Adrenal gland (tissue), 12 donors: ENCODE data around the gene KIF21B. TPM values are rescaled to one million over a fixed set of nuclear protein-coding genes. Genes with fewer than 3 reads are reported as not detected.

Experiments
- DNase-seq, 7 donors: peaks; one replicate each; pipeline ENCODE4 v3.0.0-alpha.2; 2019 to 2020
- H3K27ac ChIP-seq, 5 donors: fragments of 200-600 bp; sonication (generic) in 4 of 5; 1 replicate in 3 of 5; 2 replicates in 2 of 5; pipeline versions ENCODE4 v1.5.1 to v1.8.0; 2016 to 2020; ENCODE audit warnings: mild to moderate bottlenecking in 1 of 5
- H3K27me3 ChIP-seq: fragments of 200-600 bp; 2 replicates; pipeline ENCODE4 v1.8.0; 2021
- H3K36me3 ChIP-seq, 2 donors: fragments of 200-600 bp; replicated peaks in 1 of 2; 1 replicate in 1 of 2; 2 replicates in 1 of 2; pipeline versions ENCODE4 v1.5.1 to v1.8.0; 2018 to 2022
- H3K4me1 ChIP-seq, 2 donors: fragments of 200-600 bp; replicated peaks in 1 of 2; 1 replicate in 1 of 2; 2 replicates in 1 of 2; pipeline versions ENCODE4 v1.5.1 to v1.8.0; 2018 to 2021
- H3K4me3 ChIP-seq, 4 donors: fragments of 200-600 bp; sonication (generic) in 3 of 4; one replicate each; pipeline ENCODE4 v1.5.1; 2016 to 2018
- H3K9me3 ChIP-seq, 3 donors: fragments of 200-600 bp; sonication (generic) in 1 of 3; replicated peaks in 1 of 3; 1 replicate in 2 of 3; 2 replicates in 1 of 3; pipeline versions ENCODE4 v1.5.1 to v1.8.0; 2016 to 2021
- CTCF ChIP-seq, 6 experiments: fragments of 450-650 bp in 4 of 6; fragments of 200-600 bp in 2 of 6; sonication (generic) in 1 of 6; IDR thresholded peaks; 1 replicate in 5 of 6; 2 replicates in 1 of 6; pipeline versions ENCODE4 v1.5.1 to v1.8.0; 2016 to 2021; ENCODE audit warnings: antibody characterized with exemption in 6 of 6, mild to moderate bottlenecking in 2 of 6, moderate library complexity in 1 of 6
- POLR2A ChIP-seq, 2 donors: fragments of 450-650 bp; IDR thresholded peaks; one replicate each; pipeline ENCODE4 v1.6.1; 2017; ENCODE audit warnings: antibody characterized with exemption in 2 of 2, mild to moderate bottlenecking in 2 of 2, moderate library complexity in 1 of 2
- WGBS, 4 donors: extraction: QIAGEN DNeasy Blood & Tissue Kit in 2 of 4; methylation state at CpG; one replicate each; pipeline versions ENCODE4 v1.1.5 to v1.1.7; 2013 to 2017; 5-methylcytosine and 5-hydroxymethylcytosine counted together
- intact Hi-C, 2 donors: fragments of 100-400 bp; cut with DNase I; formaldehyde crosslinking; loops; one replicate each; pipeline versions ENCODE4 v1.14.1 to v1.15.0; 2022 to 2023
- polyA plus RNA-seq, 3 donors: library from polyadenylated mRNA; stranded (reverse); fragments of 200-250 nt in 2 of 3; fragments of 350-450 nt in 1 of 3; fragmentation: Illumina TruSeq in 1 of 3; extraction: RNeasy Lipid Tissue Mini Kit (QIAGEN cat#74804) in 1 of 3; gene quantifications; one replicate each; pipeline ENCODE4 v1.2.3, GENCODE V29; 2013 to 2014
- total RNA-seq, 9 donors: library from RNA; depleted of rRNA in 4 of 9; stranded (reverse); fragments of >200 nt in 4 of 9; fragments of 120-200 nt in 1 of 9; fragmentation: NEBNext Ultra II Directional in 1 of 9; extraction: Animal tissue kit (Norgen Biotek cat#: 25700) in 1 of 9; gene quantifications; one replicate each; pipeline versions ENCODE4 v1.1.0 to v1.2.4, GENCODE V29; 2013 to 2023
- donor health status: healthy with polysubstance abuse.
- donor health status: Bipolar disorder and iron deficiency.
- donor health status: DM: yes; HTN: yes; CAD: no.
- donor health status: DM: no; HTN: no; CAD: no.
- donor health status: DM: no; HTN: no; CAD: no.
- donor health status: DM: yes; HTN: yes; CAD: no.

The KIF21B gene
- total and polyA plus RNA-seq, 12 donors = 0.28 to 2.8 (median 1.3) TPM

GRCh38 chr1:201039876-201040275, 16.4 kb upstream of the KIF21B start:
- intact Hi-C loops = loop anchor here in 1 of 2 donors (5.0 kb wide), 1 partner anchor 483 kb away; no protein-coding TSS in a partner anchor
- Histone ChIP-seq H3K9me3 (no peaks in the 10 kb centered on the region), H3K27me3 (no peaks in the 10 kb centered on the region), H3K4me1 (peaks cover 0 to 5% of the 10 kb centered on the region in 2 donors), H3K4me3 (no peak overlapping the region), H3K27ac (no peak overlapping the region), H3K36me3 (no peaks in the 10 kb centered on the region)
- no peak for TF ChIP-seq POLR2A (IDR thresholded peaks at IDR 0.05)
- TF ChIP-seq CTCF (IDR thresholded peaks at IDR 0.05) = no peak
- no peak for DNase-seq
- WGBS, 4 donors = 81 to 87% (median 83%) methylated on average over 2 to 5 of the region's 5 CpGs

GRCh38 chr1:201039418-201039817, 15.9 kb upstream of the KIF21B start:
- DNase-seq = no peak
- H3K27me3 ChIP-seq = no peaks in the 10 kb centered on the region
- intact Hi-C loops = no loop called here
- H3K4me3 ChIP-seq = no peak overlapping the region
- 86 to 100% (median 93%) methylated on average over 1 to 2 of the region's 2 CpGs for WGBS, 4 donors
- H3K9me3 ChIP-seq = no peaks in the 10 kb centered on the region
- no peak overlapping the region for H3K27ac ChIP-seq
- H3K36me3 ChIP-seq = no peaks in the 10 kb centered on the region
- H3K4me1 ChIP-seq = peaks cover 0 to 5% of the 10 kb centered on the region in 2 donors
- TF ChIP-seq CTCF (IDR thresholded peaks at IDR 0.05) = no peak
- no peak for TF ChIP-seq POLR2A (IDR thresholded peaks at IDR 0.05)

- intact Hi-C loops = no loop called here
- H3K9me3 ChIP-seq = no peaks in the 10 kb centered on the region
- no peak for DNase-seq
- H3K36me3 ChIP-seq = no peaks in the 10 kb centered on the region
- H3K4me3 ChIP-seq = no peak overlapping the region
- no peaks in the 10 kb centered on the region for H3K27me3 ChIP-seq
- H3K27ac ChIP-seq = no peak overlapping the region
- H3K4me1 ChIP-seq = peaks cover 0 to 5% of the 10 kb centered on the region in 2 donors
- WGBS, 4 donors = 80 to 88% (median 85%) methylated on average over 10 of the region's 10 CpGs
- TF ChIP-seq POLR2A (IDR thresholded peaks at IDR 0.05) = no peak
- no peak for TF ChIP-seq CTCF (IDR thresholded peaks at IDR 0.05)
Measured at GRCh38 chr1:201038186-201038876, 14.8 kb upstream of the KIF21B start.

- no peaks in the 10 kb centered on the region for H3K9me3 ChIP-seq
- H3K27ac ChIP-seq = no peak overlapping the region
- intact Hi-C loops = no loop called here
- TF ChIP-seq CTCF (IDR thresholded peaks at IDR 0.05) = no peak
- TF ChIP-seq POLR2A (IDR thresholded peaks at IDR 0.05) = no peak
- 60 to 79% (median 74%) methylated on average over 7 to 12 of the region's 12 CpGs for WGBS, 4 donors
- DNase-seq = no peak
- no peaks in the 10 kb centered on the region for H3K36me3 ChIP-seq
- no peak overlapping the region for H3K4me3 ChIP-seq
- H3K27me3 ChIP-seq = no peaks in the 10 kb centered on the region
- no peaks in the 10 kb centered on the region for H3K4me1 ChIP-seq
Measured at GRCh38 chr1:201036188-201036842, 12.8 kb upstream of the KIF21B start.
